Endothelial cell (in vitro differentiated cells): ENCODE results near the gene ENTR1. TPM values are rescaled to one million over a fixed set of nuclear protein-coding genes. Genes with fewer than 3 reads are reported as not detected.

Experiments used
- DNase-seq: peaks from one replicate; pipeline ENCODE4 v3.0.0; 2021; ENCODE audit warnings: low spot score
- H3K27ac Mint-ChIP-seq: one replicate; pipeline ENCODE4 v1.8.0; 2021; ENCODE audit warnings: mixed read lengths, inconsistent platforms; ENCODE audit not compliant: unreplicated experiment
- H3K27me3 Mint-ChIP-seq: one replicate; pipeline ENCODE4 v1.8.0; 2021; ENCODE audit warnings: mild to moderate bottlenecking, moderate library complexity, mixed read lengths, inconsistent platforms; ENCODE audit not compliant: unreplicated experiment
- H3K36me3 Mint-ChIP-seq: one replicate; pipeline ENCODE4 v1.8.0; 2021; ENCODE audit warnings: mild to moderate bottlenecking, low read depth, mixed read lengths, inconsistent platforms; ENCODE audit not compliant: unreplicated experiment
- H3K4me1 Mint-ChIP-seq: one replicate; pipeline ENCODE4 v1.8.0; 2021; ENCODE audit warnings: mild to moderate bottlenecking, mixed read lengths, inconsistent platforms; ENCODE audit not compliant: unreplicated experiment
- H3K4me3 Mint-ChIP-seq: one replicate; pipeline ENCODE4 v1.8.0; 2021; ENCODE audit warnings: mild to moderate bottlenecking, mixed read lengths, inconsistent platforms; ENCODE audit not compliant: unreplicated experiment
- H3K9me3 Mint-ChIP-seq: one replicate; pipeline ENCODE4 v1.8.0; 2021; ENCODE audit warnings: mixed read lengths, inconsistent platforms; ENCODE audit not compliant: unreplicated experiment
- CTCF ChIP-seq: fragments of 200-600 bp; sonication (generic); IDR thresholded peaks from one replicate; pipeline ENCODE4 v1.5.0; 2021; ENCODE audit warnings: antibody characterized with exemption; ENCODE audit not compliant: unreplicated experiment
- total RNA-seq: library from RNA; stranded (reverse); fragmentation: NEBNext Ultra II Directional; extraction: Animal tissue kit (Norgen Biotek cat#: 25700); gene quantifications from one replicate; pipeline ENCODE4 v1.2.1, GENCODE V29; 2021; ENCODE audit not compliant: unreplicated experiment

The ENTR1 gene
- total RNA-seq, 1 donor from 2014 or later, result 45.0 TPM

- peaks cover 21% of the 10 kb centered on the region for H3K27me3 Mint-ChIP-seq
- DNase-seq, result peak; percentile 93
- H3K36me3 Mint-ChIP-seq, result peaks cover 31% of the 10 kb centered on the region
- H3K27ac Mint-ChIP-seq, result peak within 1 kb of the TSS; percentile 61
- peaks cover 16% of the 10 kb centered on the region for H3K4me1 Mint-ChIP-seq
- no peaks in the 10 kb centered on the region for H3K9me3 Mint-ChIP-seq
- peak within 1 kb of the TSS; percentile 94 for H3K4me3 Mint-ChIP-seq
- peak; percentile 57 for TF ChIP-seq CTCF
These were observed 29.3 kb upstream of the ENTR1 start, which contains the start of gene INPP5E for GRCh38 chr9:136439481-136440408. Gene INPP5E, minus strand, starts transcription at chr9:136439845. Its CDS starts 426 bp downstream, at chr9:136439419.

GRCh38 chr9:136438548-136439480, 28.4 kb upstream of the ENTR1 start:
- peaks cover 25% of the 10 kb centered on the region for H3K36me3 Mint-ChIP-seq
- H3K4me3 Mint-ChIP-seq, result peak overlapping the region; percentile 94
- no peaks in the 10 kb centered on the region for H3K9me3 Mint-ChIP-seq
- no peak overlapping the region for H3K27ac Mint-ChIP-seq
- no peak for TF ChIP-seq CTCF
- peaks cover 18% of the 10 kb centered on the region for H3K27me3 Mint-ChIP-seq
- DNase-seq, result peak; percentile 44
- peaks cover 16% of the 10 kb centered on the region for H3K4me1 Mint-ChIP-seq

- Mint-ChIP-seq H3K27me3 (peaks cover 17% of the 10 kb centered on the region), H3K36me3 (peaks cover 19% of the 10 kb centered on the region), H3K27ac (peak overlapping the region; percentile 70), H3K4me1 (peaks cover 16% of the 10 kb centered on the region), H3K4me3 (peak overlapping the region; percentile 94), H3K9me3 (no peaks in the 10 kb centered on the region)
- no peak for TF ChIP-seq CTCF
- DNase-seq, result no peak
These were observed 27.6 kb upstream of the ENTR1 start for GRCh38 chr9:136437839-136438547.

- Mint-ChIP-seq H3K27ac (no peak overlapping the region), H3K4me3 (peak overlapping the region; percentile 94), H3K4me1 (peaks cover 16% of the 10 kb centered on the region), H3K27me3 (peaks cover 13% of the 10 kb centered on the region), H3K9me3 (no peaks in the 10 kb centered on the region), H3K36me3 (peaks cover 14% of the 10 kb centered on the region)
- DNase-seq, result no peak
- TF ChIP-seq CTCF, result no peak
These were observed 27.0 kb upstream of the ENTR1 start for GRCh38 chr9:136437430-136437829.
